ENCODE measurements around the gene SNX5.
A peak's percentile ranks its signal among the peaks of the same experiment; 100 is the strongest.

SNX5 gene

GRCh38 chr20:17939622-17940223 lies 28.9 kb downstream of the SNX5 start:
- DNase-seq, result no peak

GRCh38 chr20:17938871-17939619 lies 29.5 kb downstream of the SNX5 start:
- DNase-seq, result peak; percentile 67

- no peak for DNase-seq
Observed at GRCh38 chr20:17936761-17937732, 31.5 kb downstream of the SNX5 start.

DNA sequence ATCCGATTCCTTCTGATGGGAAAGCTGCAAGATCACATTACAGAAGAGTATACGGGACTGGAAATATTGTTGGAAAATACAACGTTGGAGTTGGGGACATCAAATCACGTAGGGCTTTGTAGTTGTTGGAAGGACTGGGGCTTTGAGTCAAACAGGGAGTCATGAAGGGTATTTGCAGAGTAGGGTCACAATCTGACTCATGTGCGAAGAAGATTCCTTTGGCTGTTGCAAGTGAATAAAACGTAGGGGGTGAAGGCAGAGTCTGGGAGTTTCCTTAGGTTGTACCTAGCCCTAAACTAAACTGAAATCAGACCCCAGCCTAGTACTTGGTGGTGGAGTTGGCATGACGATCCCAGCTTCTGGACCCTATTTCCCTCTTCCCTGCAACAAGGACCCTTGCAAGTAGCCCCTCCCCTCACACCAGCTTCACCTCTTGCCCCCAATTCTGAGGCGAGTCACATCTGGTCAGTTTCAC lies 32.3 kb downstream of the SNX5 start:
- no peak for DNase-seq

GRCh38 chr20:17935761-17936160 lies 32.8 kb downstream of the SNX5 start:
- no peak for DNase-seq

DNA sequence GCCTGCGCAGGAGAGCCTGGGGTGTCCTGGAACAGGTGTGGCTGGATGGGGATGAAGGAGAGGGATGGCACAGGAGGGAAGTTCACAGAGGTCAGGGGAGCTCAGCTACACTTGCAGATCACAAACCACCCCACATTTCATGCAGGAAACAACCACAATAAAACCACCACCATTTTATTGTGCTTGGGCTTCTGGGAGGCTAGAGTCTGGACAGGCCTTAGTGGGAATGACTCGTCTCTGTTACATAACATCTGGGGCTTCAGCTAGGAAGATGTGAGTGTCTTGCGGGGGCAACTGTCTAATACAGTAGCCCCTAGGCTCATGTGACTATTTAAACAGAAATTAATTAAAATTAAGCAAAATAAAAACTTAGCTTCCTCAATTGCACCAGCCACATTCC lies 33.4 kb downstream of the SNX5 start:
- no peak for DNase-seq

DNA sequence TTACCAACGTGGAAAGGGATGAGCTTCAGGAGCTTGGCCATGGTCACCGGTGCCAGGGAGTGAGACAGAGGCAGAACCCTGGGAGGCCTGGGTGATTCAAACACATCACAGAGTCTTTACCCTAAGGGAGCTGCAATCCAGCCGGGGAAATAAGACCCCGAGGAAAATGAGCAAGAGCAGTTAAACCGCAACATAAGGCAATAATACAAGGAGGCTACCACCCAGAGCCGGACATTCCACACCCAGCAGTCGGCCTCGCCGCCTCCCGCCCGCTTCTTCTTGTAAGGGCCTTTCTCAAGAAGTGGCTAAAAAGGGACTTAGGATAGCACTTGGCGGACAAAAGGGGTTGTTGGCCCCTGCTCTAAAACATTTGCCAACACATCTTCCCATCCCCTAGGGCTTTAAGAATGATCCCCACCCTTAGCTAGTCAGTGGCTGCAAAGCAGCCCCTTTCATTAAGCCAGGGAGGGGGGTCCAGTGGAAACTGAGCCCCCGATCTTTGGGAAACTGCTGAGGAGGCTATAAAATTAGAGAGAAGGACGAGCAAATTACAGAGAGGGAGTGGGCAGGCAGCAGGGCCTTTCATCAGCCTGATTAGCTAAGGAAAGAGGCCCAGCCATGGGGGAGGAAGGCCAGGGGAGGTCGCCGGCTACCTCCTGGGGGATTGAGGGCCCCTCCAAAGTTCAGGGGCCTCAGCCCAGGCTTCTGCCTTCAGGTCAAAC lies 34.3 kb downstream of the SNX5 start:
- DNase-seq, result no peak

GRCh38 chr20:17933711-17934110 lies 34.9 kb downstream of the SNX5 start:
- no peak for DNase-seq

- DNase-seq, result no peak
Observed at GRCh38 chr20:17933121-17933520, 35.5 kb downstream of the SNX5 start.

DNA sequence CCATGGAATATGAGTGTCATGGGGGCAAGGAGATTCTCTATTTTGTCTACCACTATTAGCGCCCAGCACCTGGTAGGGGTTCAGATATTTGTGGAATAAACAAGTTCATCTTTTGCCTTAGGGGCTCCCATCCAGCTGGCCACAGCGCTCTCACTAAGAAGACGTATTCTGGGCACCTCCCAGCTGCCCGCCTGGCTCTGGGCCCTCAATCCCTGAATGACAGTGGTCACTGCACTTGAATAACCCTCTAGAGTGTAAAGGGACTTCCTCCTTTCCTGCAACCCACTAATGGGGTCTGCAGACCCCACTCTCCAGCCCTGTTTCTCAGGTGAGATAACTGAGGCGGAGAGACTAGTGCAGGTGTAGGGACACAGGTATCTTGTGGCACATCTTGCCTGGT lies 36.2 kb downstream of the SNX5 start:
- no peak for DNase-seq

DNA sequence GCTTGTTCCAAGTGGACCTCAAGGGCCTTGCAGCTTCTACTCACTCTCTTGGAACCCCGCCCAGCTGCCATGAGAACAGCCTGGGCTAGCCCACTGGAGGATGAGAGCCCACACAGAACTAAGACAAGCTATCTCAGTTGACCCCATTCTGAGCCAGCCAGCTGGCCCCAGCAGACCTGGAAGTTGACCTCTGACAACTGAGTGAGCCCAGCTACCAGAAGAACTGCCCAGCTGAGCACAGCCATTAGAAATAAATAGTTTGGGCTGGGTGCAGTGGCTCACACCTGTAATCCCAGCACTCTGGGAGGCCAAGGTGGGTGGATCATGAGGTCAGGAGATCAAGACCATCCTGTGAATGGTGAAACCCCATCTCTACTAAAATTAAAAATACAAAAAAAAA lies 37.1 kb downstream of the SNX5 start:
- no peak for DNase-seq

DNA sequence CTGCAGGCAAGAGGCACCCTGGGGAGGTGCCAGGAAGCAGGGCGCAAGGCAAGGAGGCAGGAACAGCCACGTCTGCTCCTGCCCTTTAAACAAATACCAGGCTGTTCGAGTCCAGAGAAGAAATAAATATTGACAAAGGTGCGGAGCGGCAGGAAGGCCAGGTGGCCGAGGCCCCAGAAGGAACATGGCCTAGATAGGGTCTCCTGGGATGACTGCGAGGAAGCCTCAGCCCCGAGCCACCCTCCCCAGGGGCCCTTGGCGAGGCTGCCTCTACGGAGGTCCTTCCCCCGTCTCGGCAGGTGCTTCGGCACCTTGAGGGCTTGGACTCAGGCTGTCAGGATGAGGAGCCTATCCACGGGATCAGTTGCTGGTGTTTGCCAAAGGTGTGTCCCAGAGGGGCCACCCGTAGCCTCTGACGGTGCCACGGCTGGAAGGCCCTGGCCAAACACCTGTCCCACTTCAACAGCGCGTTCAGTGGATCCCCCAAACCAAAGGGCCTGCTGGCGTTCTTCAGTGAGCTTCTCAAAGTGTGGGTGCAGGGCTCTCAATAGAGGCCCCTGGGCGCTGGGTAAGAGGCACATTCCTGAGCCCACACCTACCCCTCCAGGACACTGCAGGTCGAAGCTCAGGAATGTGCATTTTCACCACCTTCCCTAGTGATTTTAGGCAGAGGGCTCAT lies 39.8 kb downstream of the SNX5 start:
- no peak for DNase-seq

DNA sequence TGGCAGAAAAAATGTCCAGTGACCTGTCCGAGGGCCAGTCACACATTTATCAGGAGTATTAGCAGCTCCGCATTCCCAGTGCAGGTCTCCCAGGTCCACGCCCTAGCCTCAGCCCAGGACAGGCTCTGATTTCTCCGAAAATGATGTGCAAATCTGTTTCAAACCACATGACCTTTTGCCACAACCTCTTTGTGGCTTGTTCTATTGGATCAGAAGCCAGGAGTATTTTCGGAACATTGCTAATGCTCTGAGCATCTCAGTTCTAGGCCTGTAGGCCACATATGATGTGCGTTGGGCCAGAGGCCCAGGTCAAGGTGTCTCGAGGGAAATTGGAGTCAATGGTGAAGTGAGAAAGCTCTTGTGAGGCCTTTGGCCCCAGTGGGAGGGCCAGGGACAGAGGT lies 40.4 kb downstream of the SNX5 start:
- DNase-seq, result no peak

DNA sequence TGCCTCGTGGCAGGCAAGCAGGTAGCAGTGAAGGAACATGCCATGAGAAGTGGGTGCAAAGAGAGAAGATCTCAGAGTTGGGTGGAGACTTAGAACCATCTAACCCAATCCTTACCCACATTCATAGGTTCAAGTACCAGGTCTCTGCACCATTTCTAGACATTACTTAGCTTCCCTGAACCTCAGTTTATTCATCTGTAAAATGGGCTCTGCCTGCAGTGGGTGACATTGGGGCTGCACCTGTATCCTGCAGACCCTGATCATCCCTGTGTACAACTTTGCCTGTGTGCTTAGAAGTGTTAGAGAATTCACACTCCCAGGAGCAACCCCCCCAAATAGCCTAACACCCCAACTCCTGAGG lies 42.7 kb downstream of the SNX5 start:
- no peak for DNase-seq

DNA sequence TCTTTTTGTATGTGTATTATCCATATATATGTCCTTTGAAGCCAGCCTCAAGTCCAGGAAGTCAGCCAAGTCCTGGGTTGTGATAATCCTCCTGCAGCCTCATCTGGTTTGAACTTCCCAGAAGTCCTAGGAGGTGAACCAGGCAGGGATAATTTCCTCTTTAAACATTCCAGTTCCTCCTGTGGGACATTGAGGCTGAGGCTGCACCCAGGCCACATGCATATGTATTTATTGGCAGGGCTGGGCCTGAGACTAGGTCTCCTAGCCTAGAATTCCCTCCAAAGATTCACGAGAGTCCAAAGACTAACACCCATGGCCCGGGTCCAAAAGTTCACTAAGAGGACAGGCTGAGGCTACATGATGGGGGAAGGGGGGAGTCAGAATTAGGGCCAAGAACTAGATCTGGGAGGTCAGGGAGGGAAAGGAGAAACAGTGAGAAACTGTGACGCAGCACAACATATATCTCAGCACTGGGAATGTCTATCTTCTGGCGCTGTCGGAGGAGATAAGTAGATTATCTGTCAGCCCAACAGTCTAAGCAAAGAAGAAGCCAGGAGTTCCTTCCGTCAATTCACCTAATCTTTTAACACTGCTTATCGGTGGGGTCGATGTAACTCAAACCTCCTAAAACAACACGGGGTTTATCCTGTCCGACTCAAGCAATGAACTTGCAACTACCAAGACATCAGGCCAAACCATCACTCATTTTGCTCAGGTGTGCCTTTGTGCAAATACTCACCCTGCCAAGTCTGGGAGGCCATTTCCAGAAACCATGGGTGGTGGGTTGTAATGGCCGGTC lies 43.3 kb downstream of the SNX5 start:
- no peak for DNase-seq

- DNase-seq, result no peak
Observed at GRCh38 chr20:17921774-17922173, 46.8 kb downstream of the SNX5 start.

GRCh38 chr20:17919149-17919548 lies 49.4 kb downstream of the SNX5 start:
- DNase-seq, result no peak

DNA sequence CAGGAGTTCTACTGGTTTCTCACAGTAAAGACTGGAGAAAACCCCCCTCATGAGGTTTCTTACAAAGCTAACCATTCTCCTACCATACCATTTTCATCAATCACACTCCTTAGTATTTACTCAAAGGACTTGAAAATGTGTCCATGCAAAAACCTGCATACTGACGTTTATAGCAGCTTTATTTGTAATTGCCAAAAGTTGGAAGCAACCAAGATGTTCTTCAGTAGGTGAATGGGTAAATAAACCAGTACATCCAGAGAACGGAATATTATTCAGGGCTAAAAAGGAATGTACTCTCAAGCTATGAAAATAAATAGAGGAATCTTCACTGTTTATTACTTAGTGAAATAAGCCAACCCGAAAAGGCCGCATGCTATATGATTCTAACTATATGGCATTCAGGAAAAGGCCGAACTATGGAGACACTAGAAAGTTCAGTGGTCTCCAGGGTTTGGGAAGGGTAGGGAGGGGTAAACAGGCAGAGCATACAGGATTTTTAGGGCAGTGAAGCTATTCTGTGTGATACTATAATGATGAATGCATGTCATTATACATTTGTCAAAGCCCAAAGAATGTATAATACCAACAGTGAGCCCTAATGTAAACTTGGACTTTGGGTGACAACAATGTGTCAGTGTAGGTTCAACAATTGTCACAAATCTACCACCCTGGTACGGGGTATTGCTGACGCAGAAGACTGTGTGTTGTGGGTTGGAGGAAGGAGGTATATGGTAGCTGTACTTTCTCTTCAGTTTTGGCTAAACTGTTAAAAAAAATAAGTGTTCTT lies 50.6 kb downstream of the SNX5 start:
- DNase-seq, result no peak

GRCh38 chr20:17916433-17916891 lies 52.1 kb downstream of the SNX5 start:
- no peak for DNase-seq

GRCh38 chr20:17914957-17915356 lies 53.6 kb downstream of the SNX5 start:
- no peak for DNase-seq

DNA sequence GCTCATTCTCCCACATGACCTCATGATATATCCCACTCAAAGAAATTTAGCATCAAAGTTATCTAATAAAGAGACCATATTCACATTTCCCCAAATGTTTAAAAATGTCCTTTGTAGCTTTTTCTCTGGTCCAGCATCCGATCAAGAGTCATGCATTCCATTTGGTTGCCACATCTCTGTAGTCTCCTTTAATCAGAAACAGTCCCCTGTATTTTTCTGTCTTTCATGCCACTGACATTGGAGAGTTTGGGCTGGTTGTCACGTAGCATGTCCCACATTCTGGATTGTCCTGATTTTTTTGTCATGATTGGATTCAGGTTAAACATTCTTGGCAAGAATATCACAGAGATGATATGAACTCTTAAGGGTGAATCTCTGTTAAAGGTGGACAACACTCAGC lies 55.7 kb downstream of the SNX5 start:
- no peak for DNase-seq
